Panc1 (cell line): ENCODE measurements around the gene CCL28. TPM values are rescaled to one million over a fixed set of nuclear protein-coding genes. Genes with fewer than 3 reads are reported as not detected.

ENCODE experiments used
- ATAC-seq: fragments of 200-7000 bp; cut with Tn5 transposase; 2 replicates; pipeline ENCODE4 v1.9.1; 2020; ENCODE audit warnings: mild to moderate bottlenecking, moderate library complexity
- BruUV-seq: library from RNA; stranded (reverse); fragments of 400-500 nt; replicated peaks from 2 replicates; lab custom pipeline; 2021; lab: Mats Ljungman, UMichigan
- CTCF ChIA-PET: fragments of 300-600 bp; sonication (Branson Sonifier 250); formaldehyde crosslinking; loops from one replicate; lab custom pipeline; 2022; ENCODE audit warnings: antibody characterized with exemption; lab: Charles Lee
- POLR2A ChIA-PET: fragments of 300-600 bp; sonication (Branson Sonifier 250); formaldehyde crosslinking; loops from one replicate; lab custom pipeline; 2022; ENCODE audit warnings: antibody characterized with exemption; lab: Charles Lee
- DNase-seq: peaks from one replicate; pipeline ENCODE4 v3.0.0-alpha.2; 2010; ENCODE audit warnings: low read depth, low spot score
- H3K27ac ChIP-seq: 2 replicates; pipeline ENCODE4 v1.5.1; 2011; ENCODE audit warnings: mild to moderate bottlenecking, low read length, inconsistent platforms
- H3K27me3 ChIP-seq: fragments of 200-500 bp; sonication (Bioruptor generic); 2 replicates; pipeline ENCODE4 v1.6.0; 2014; ENCODE audit warnings: low read length, inconsistent platforms; ENCODE audit not compliant: control insufficient read depth, insufficient read depth
- H3K36me3 ChIP-seq: fragments of 200-500 bp; sonication (Bioruptor generic); 2 replicates; pipeline ENCODE4 v1.5.1; 2014; ENCODE audit warnings: inconsistent platforms, mild to moderate bottlenecking, low read length, moderate library complexity; ENCODE audit not compliant: control insufficient read depth, insufficient read depth
- H3K4me1 ChIP-seq: 2 replicates; pipeline ENCODE4 v1.5.1; 2011; ENCODE audit warnings: inconsistent platforms, mild to moderate bottlenecking, low read length, moderate library complexity; ENCODE audit not compliant: control insufficient read depth, insufficient read depth
- H3K4me3 ChIP-seq, 2 experiments: 2 replicates each; pipeline ENCODE4 v1.5.1; 2011 to 2012; ENCODE audit warnings: low read depth in 2 of 2, low read length in 2 of 2, mild to moderate bottlenecking in 2 of 2, inconsistent platforms in 1 of 2, moderate library complexity in 1 of 2
- H3K9me3 ChIP-seq: fragments of 200-500 bp; sonication (Bioruptor generic); 2 replicates; pipeline ENCODE4 v1.5.1; 2014; ENCODE audit warnings: low read depth, mild to moderate bottlenecking, inconsistent platforms, low read length, moderate library complexity; ENCODE audit not compliant: control insufficient read depth, insufficient read depth
- POLR2AphosphoS5 ChIP-seq: IDR thresholded peaks from 2 replicates; pipeline ENCODE4 v1.6.1; 2012; ENCODE audit warnings: mild to moderate bottlenecking, low read depth, low read length, moderate library complexity
- SIN3A ChIP-seq: IDR thresholded peaks from 2 replicates; pipeline ENCODE4 v1.6.1; 2012; ENCODE audit warnings: low read depth, mild to moderate bottlenecking, low read length, moderate library complexity, borderline replicate concordance; ENCODE audit not compliant: insufficient read depth
- TCF7L2 ChIP-seq: IDR thresholded peaks from 2 replicates; pipeline ENCODE4 v1.6.1; 2011; ENCODE audit warnings: mild to moderate bottlenecking, low read depth, low read length, inconsistent platforms
- in situ Hi-C: cut with HindIII; loops from 2 replicates; pipeline ENCODE4 v1.10.0; 2016; ENCODE audit warnings: low sequenced_read_pairs, low pct_unique_long_range_greater_than_20kb
- intact Hi-C: fragments of 100-400 bp; cut with micrococcal nuclease; formaldehyde crosslinking; loops from one replicate; pipeline ENCODE4 v1.10.0; 2022; ENCODE audit not compliant: unreplicated experiment
- total RNA-seq: library from RNA; stranded (reverse); gene quantifications from one replicate; pipeline ENCODE4 v1.2.1, GENCODE V29; 2021; ENCODE audit not compliant: unreplicated experiment
- TF ChIP-seq, protein P1 (sequence below): fragments of 450-650 bp; IDR thresholded peaks from 2 replicates; pipeline ENCODE4 v1.5.1; 2017; ENCODE audit warnings: mild to moderate bottlenecking
- TF ChIP-seq, protein P2 (sequence below), 2 experiments: IDR thresholded peaks; 2 replicates each; pipeline ENCODE4 v1.6.1; 2011 to 2012; ENCODE audit warnings: low read depth in 2 of 2, control low read depth in 1 of 2, low read length in 1 of 2, mild to moderate bottlenecking in 1 of 2, moderate library complexity in 1 of 2; ENCODE audit not compliant: insufficient read depth in 1 of 2

The CCL28 gene
- total RNA-seq, 1 experiment from 2014 or later: 5.8 TPM

DNA sequence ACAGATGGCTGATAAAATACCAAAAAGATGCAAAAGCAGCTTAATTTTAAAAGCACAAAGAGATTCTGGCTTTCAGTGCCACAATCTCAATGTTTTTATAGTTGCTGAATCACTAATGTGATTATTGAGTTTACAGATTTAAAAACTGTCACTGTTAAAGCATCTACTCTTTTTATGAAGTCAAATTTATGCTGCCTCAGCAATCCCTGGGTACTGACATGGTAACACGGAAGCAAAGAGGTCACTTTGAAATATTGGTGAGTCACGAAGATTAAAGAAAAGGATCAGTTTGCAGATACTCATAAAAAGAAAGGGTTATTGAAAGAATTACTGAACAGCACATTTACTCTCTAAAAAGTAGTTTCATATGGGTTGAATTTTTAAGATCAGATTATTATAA is 59.3 kb downstream of the CCL28 start:
- H3K4me1 ChIP-seq: no peaks in the 10 kb centered on the region
- no peak overlapping the region for H3K27ac ChIP-seq
- H3K36me3 ChIP-seq: no peaks in the 10 kb centered on the region
- TF ChIP-seq POLR2AphosphoS5 (no peak), TCF7L2 (no peak), SIN3A (no peak)
- TF ChIP-seq, protein P1, sequence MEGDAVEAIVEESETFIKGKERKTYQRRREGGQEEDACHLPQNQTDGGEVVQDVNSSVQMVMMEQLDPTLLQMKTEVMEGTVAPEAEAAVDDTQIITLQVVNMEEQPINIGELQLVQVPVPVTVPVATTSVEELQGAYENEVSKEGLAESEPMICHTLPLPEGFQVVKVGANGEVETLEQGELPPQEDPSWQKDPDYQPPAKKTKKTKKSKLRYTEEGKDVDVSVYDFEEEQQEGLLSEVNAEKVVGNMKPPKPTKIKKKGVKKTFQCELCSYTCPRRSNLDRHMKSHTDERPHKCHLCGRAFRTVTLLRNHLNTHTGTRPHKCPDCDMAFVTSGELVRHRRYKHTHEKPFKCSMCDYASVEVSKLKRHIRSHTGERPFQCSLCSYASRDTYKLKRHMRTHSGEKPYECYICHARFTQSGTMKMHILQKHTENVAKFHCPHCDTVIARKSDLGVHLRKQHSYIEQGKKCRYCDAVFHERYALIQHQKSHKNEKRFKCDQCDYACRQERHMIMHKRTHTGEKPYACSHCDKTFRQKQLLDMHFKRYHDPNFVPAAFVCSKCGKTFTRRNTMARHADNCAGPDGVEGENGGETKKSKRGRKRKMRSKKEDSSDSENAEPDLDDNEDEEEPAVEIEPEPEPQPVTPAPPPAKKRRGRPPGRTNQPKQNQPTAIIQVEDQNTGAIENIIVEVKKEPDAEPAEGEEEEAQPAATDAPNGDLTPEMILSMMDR: no peak
- TF ChIP-seq, protein P2, sequence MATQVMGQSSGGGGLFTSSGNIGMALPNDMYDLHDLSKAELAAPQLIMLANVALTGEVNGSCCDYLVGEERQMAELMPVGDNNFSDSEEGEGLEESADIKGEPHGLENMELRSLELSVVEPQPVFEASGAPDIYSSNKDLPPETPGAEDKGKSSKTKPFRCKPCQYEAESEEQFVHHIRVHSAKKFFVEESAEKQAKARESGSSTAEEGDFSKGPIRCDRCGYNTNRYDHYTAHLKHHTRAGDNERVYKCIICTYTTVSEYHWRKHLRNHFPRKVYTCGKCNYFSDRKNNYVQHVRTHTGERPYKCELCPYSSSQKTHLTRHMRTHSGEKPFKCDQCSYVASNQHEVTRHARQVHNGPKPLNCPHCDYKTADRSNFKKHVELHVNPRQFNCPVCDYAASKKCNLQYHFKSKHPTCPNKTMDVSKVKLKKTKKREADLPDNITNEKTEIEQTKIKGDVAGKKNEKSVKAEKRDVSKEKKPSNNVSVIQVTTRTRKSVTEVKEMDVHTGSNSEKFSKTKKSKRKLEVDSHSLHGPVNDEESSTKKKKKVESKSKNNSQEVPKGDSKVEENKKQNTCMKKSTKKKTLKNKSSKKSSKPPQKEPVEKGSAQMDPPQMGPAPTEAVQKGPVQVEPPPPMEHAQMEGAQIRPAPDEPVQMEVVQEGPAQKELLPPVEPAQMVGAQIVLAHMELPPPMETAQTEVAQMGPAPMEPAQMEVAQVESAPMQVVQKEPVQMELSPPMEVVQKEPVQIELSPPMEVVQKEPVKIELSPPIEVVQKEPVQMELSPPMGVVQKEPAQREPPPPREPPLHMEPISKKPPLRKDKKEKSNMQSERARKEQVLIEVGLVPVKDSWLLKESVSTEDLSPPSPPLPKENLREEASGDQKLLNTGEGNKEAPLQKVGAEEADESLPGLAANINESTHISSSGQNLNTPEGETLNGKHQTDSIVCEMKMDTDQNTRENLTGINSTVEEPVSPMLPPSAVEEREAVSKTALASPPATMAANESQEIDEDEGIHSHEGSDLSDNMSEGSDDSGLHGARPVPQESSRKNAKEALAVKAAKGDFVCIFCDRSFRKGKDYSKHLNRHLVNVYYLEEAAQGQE (IDR thresholded peaks at IDR 0.05; ENCODE audit: insufficient read depth in 1 of 2, low read depth in 2 of 2, low read length in 1 of 2): no peak
- H3K27me3 ChIP-seq: peaks cover 9% of the 10 kb centered on the region; the same call in 1 of the 2 replicates
- in situ Hi-C loops: no loop called here
- DNase-seq (no peak), ATAC-seq (no peak)
- ChIA-PET POLR2A (no interaction called here), CTCF (no interaction called here)
- H3K9me3 ChIP-seq: no peaks in the 10 kb centered on the region
- no TSS peak for BruUV-seq
- no peak overlapping the region for H3K4me3 ChIP-seq
- intact Hi-C loops: no loop called here

DNA sequence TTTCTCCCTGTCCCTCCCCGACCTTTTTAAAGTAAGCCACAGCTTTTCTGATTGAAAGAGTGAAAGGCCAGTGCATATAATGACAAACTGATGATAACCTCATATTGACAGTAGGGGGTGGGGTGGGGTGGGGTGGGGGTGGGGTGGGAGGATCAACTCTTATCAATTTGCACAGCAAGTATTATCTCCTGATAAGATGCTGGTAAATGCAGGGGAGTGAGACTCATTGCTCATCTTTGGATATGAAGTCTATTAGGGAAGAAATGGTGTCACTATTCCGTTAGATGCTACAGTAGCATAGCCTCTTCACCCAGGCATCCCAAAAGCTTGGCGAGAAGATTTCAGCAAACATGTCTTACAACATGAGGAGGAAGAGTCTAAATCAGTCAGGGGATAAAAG is 60.1 kb downstream of the CCL28 start:
- POLR2A ChIA-PET: no interaction called here
- DNase-seq (no peak), ATAC-seq (no peak)
- intact Hi-C loops: no loop called here
- H3K36me3 ChIP-seq: no peaks in the 10 kb centered on the region
- BruUV-seq: no TSS peak
- H3K4me3 ChIP-seq: no peak overlapping the region
- no peaks in the 10 kb centered on the region for H3K9me3 ChIP-seq
- in situ Hi-C loops: no loop called here
- H3K4me1 ChIP-seq: no peaks in the 10 kb centered on the region
- TF ChIP-seq POLR2AphosphoS5 (no peak), TCF7L2 (no peak), SIN3A (no peak)
- TF ChIP-seq, protein P1: no peak
- TF ChIP-seq, protein P2 (IDR thresholded peaks at IDR 0.05; ENCODE audit: insufficient read depth in 1 of 2, low read depth in 2 of 2, low read length in 1 of 2): no peak
- CTCF ChIA-PET: no interaction called here
- no peak overlapping the region for H3K27ac ChIP-seq
- peaks cover 9% of the 10 kb centered on the region; the same call in 1 of the 2 replicates for H3K27me3 ChIP-seq
